Measurements from ENCODE around the gene RGL2. TPM values are rescaled to one million over a fixed set of nuclear protein-coding genes. Genes with fewer than 3 reads are reported as not detected.

Gene RGL2
- total RNA-seq, 2 experiments from 2014 or later, result 24.6 to 26.0 TPM

DNA sequence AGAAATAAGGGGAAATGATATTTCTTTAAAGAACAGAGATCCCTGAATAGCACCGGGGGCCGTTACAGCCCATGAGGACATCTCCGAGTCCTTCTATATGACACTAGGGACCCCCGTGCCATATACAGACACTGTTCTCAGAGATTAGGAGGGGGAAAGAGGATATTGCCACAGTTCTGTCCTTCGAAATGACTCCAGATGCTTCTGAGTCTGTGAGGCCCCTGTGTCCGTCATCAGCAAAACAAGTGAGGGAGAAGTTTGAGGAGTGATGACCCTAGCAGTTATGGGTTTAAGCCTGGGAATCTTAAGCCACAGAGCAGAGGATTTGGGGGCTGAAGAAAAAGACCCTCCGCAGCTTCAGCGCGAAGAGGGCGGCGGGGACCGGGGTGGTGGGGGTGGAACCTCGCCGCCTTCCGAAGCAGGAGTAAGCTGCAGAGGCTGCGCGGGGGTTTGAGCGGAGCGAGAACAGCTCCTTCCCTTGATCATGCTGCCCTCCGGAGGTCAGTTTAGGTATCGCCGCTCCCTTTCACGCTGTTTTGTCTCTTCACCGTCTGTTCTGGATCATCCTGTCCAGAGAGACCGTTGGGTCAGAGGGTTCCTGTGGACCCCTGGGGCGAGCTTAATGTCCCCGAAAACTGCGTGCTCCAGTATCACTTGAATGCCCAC lies 50.6 kb downstream of the RGL2 start:
- Mint-ChIP-seq H3K9me3 (no peaks in the 10 kb centered on the region), H3K27ac (peak overlapping the region; percentile 90), H3K36me3 (peaks cover 28% of the 10 kb centered on the region), H3K4me1 (ENCODE audit: low read depth) (peaks cover 43% of the 10 kb centered on the region), H3K4me3 (peak overlapping the region; percentile 88), H3K27me3 (peaks cover 3% of the 10 kb centered on the region)
- DNase-seq, result peak; percentile 94
- CTCF ChIA-PET, result interaction anchor here (0.6 to 8.1 kb wide), 43 partner anchors 9 to 378 kb away, joined by 3 to 101 read pairs (median 5); partner anchors contain the start of genes B3GALT4, HLA-DMB, HSD17B8 and RGL2
- intact Hi-C loops (cut with micrococcal nuclease), result loop anchor here (1.0 to 2.0 kb wide), 2 partner anchors 87 to 233 kb away; no protein-coding TSS in a partner anchor
- POLR2A ChIA-PET, result interaction anchor here (0.7 to 3.2 kb wide), 9 partner anchors 23 to 353 kb away, joined by 3 to 13 read pairs (median 6); partner anchors contain the start of genes B3GALT4, HSD17B8, RING1 and RPS18

- H3K27me3 Mint-ChIP-seq, result peaks cover 7% of the 10 kb centered on the region
- POLR2A ChIA-PET, result interaction anchor here (0.7 kb wide), 1 partner anchor 46 kb away, joined by 4 read pairs; no protein-coding TSS in a partner anchor
- DNase-seq, result no peak
- H3K27ac Mint-ChIP-seq, result no peak overlapping the region
- H3K36me3 Mint-ChIP-seq, result no peaks in the 10 kb centered on the region
- H3K4me1 Mint-ChIP-seq (ENCODE audit: low read depth), result peaks cover 14% of the 10 kb centered on the region
- CTCF ChIA-PET, result no interaction called here
- H3K4me3 Mint-ChIP-seq, result no peak overlapping the region
- H3K9me3 Mint-ChIP-seq, result no peaks in the 10 kb centered on the region
- intact Hi-C loops (cut with micrococcal nuclease), result no loop called here
Observed at GRCh38 chr6:33243476-33243875, 55.3 kb downstream of the RGL2 start.

- intact Hi-C loops (cut with micrococcal nuclease), result loop anchor here (1.0 kb wide), 1 partner anchor 37 kb away; no protein-coding TSS in a partner anchor
Observed at GRCh38 chr6:33241968-33242367, 56.8 kb downstream of the RGL2 start.

More at GRCh38 chr6:33241968-33242367, 56.8 kb downstream of the RGL2 start:
- no peak for DNase-seq
- ChIA-PET POLR2A (no interaction called here), CTCF (interaction anchor here (1.7 kb wide), 1 partner anchor 81 kb away, joined by 5 read pairs; no protein-coding TSS in a partner anchor)
- Mint-ChIP-seq H3K4me1 (ENCODE audit: low read depth) (peaks cover 9% of the 10 kb centered on the region), H3K27me3 (peaks cover 7% of the 10 kb centered on the region), H3K36me3 (no peaks in the 10 kb centered on the region), H3K4me3 (no peak overlapping the region), H3K27ac (peak overlapping the region; percentile 1), H3K9me3 (no peaks in the 10 kb centered on the region)

Small RNA genes within 50 kb of the gene (microRNA-seq; reads per million reads assigned to microRNA genes)
- gene MIR6834 (ENCODE audit: borderline microRNAs expressed, borderline number of aligned reads, borderline replicate concordance) (not detected), gene MIR6873 (ENCODE audit: borderline microRNAs expressed, borderline number of aligned reads, borderline replicate concordance) (not detected)

Other genes with a start within 250 kb of the RGL2 start
- gene HLA-DPA1, start 225.3 kb downstream of the RGL2 start, total RNA-seq, result 10 to 100 TPM; 19.3 to 20.9 TPM
- gene HLA-DPB1, start 223.0 kb downstream of the RGL2 start, total RNA-seq, result 1 to 10 TPM; 5.1 to 6.9 TPM
- gene COL11A2, start 106.5 kb downstream of the RGL2 start, total RNA-seq, result 1 to 10 TPM in 1 of 2 experiments, under 1 TPM in 1; 0.69 to 1.0 TPM
- gene RXRB, start 98.3 kb downstream of the RGL2 start, total RNA-seq, result 10 to 100 TPM; 40.9 to 41.4 TPM
- 10 to 100 TPM; 42.0 to 45.7 TPM for gene SLC39A7, start 98.1 kb downstream of the RGL2 start, total RNA-seq
- 10 to 100 TPM; 35.3 to 36.1 TPM for gene HSD17B8, start 94.3 kb downstream of the RGL2 start, total RNA-seq
- 10 to 100 TPM; 25.4 to 28.4 TPM for gene RING1, start 90.4 kb downstream of the RGL2 start, total RNA-seq
- 10 to 100 TPM; 32.7 to 33.7 TPM for gene VPS52, start 27.1 kb downstream of the RGL2 start, total RNA-seq
- 1,000 to 10,000 TPM; 4,372 to 4,391 TPM for gene RPS18, start 26.9 kb downstream of the RGL2 start, total RNA-seq
- gene B3GALT4, start 21.8 kb downstream of the RGL2 start, total RNA-seq, result 1 to 10 TPM; 5.9 to 6.7 TPM
- gene WDR46, start 9.7 kb downstream of the RGL2 start, total RNA-seq, result 10 to 100 TPM; 59.4 to 60.7 TPM
- 10 to 100 TPM; 78.5 to 90.9 TPM for gene PFDN6, start 9.3 kb downstream of the RGL2 start, total RNA-seq
- gene TAPBP, start 15.1 kb upstream of the RGL2 start, total RNA-seq, result 100 to 1,000 TPM; 202 to 213 TPM
- gene ZBTB22, start 18.8 kb upstream of the RGL2 start, total RNA-seq, result 10 to 100 TPM; 11.0 to 12.1 TPM
- 10 to 100 TPM; 60.5 to 64.1 TPM for gene DAXX, start 24.0 kb upstream of the RGL2 start, total RNA-seq
- gene KIFC1, start 92.9 kb upstream of the RGL2 start, total RNA-seq, result 100 to 1,000 TPM in 1 of 2 experiments, 10 to 100 TPM in 1; 94.6 to 103 TPM
- gene PHF1, start 112.1 kb upstream of the RGL2 start, total RNA-seq, result 10 to 100 TPM; 32.4 to 42.3 TPM
- 100 to 1,000 TPM; 190 to 198 TPM for gene CUTA, start 119.2 kb upstream of the RGL2 start, total RNA-seq
- 10 to 100 TPM; 34.3 to 35.8 TPM for gene SYNGAP1, start 121.1 kb upstream of the RGL2 start, total RNA-seq
- gene ZBTB9, start 155.6 kb upstream of the RGL2 start, total RNA-seq, result 10 to 100 TPM in 1 of 2 experiments, 1 to 10 TPM in 1; 9.7 to 10.1 TPM